ENCODE results near the gene RPL37A. TPM values are rescaled to one million over a fixed set of nuclear protein-coding genes. Genes with fewer than 3 reads are reported as not detected.

RPL37A gene
- total RNA-seq, 2 donors from 2014 or later, result 3,101 to 3,324 TPM

- Mint-ChIP-seq H3K27ac (no peak overlapping the region), H3K36me3 (ENCODE audit: low read depth) (no peaks in the 10 kb centered on the region), H3K27me3 (peaks cover 34% of the 10 kb centered on the region), H3K4me3 (no peak overlapping the region), H3K4me1 (no peaks in the 10 kb centered on the region)
- no peaks in the 10 kb centered on the region for H3K9me3 ChIP-seq (ENCODE audit: control insufficient read depth, low read length, poor library complexity, severe bottlenecking)
- DNase-seq (no peak), ATAC-seq (no peak)
Observed at GRCh38 chr2:216533609-216534008, 35.0 kb downstream of the RPL37A start.

- H3K9me3 ChIP-seq (ENCODE audit: control insufficient read depth, low read length, poor library complexity, severe bottlenecking), result no peaks in the 10 kb centered on the region
- Mint-ChIP-seq H3K27me3 (peaks cover 34% of the 10 kb centered on the region), H3K4me1 (no peaks in the 10 kb centered on the region), H3K36me3 (ENCODE audit: low read depth) (no peaks in the 10 kb centered on the region), H3K4me3 (no peak overlapping the region), H3K27ac (no peak overlapping the region)
- DNase-seq, result no peak
- no peak for ATAC-seq
Observed at GRCh38 chr2:216534809-216535208, 36.2 kb downstream of the RPL37A start.

GRCh38 chr2:216535454-216535995, 36.9 kb downstream of the RPL37A start:
- no peak overlapping the region for H3K27ac Mint-ChIP-seq
- peaks cover 2% of the 10 kb centered on the region for H3K4me1 Mint-ChIP-seq
- H3K9me3 ChIP-seq (ENCODE audit: control insufficient read depth, low read length, poor library complexity, severe bottlenecking), result no peaks in the 10 kb centered on the region
- H3K36me3 Mint-ChIP-seq (ENCODE audit: low read depth), result no peaks in the 10 kb centered on the region
- ATAC-seq (no peak), DNase-seq (no peak)
- H3K4me3 Mint-ChIP-seq, result no peak overlapping the region
- H3K27me3 Mint-ChIP-seq, result peaks cover 34% of the 10 kb centered on the region

GRCh38 chr2:216536734-216537210, 38.1 kb downstream of the RPL37A start:
- Mint-ChIP-seq H3K4me3 (no peak overlapping the region), H3K36me3 (ENCODE audit: low read depth) (no peaks in the 10 kb centered on the region), H3K27ac (no peak overlapping the region), H3K4me1 (peaks cover 2% of the 10 kb centered on the region), H3K27me3 (peaks cover 44% of the 10 kb centered on the region)
- DNase-seq (no peak), ATAC-seq (no peak)
- H3K9me3 ChIP-seq (ENCODE audit: control insufficient read depth, low read length, poor library complexity, severe bottlenecking), result no peaks in the 10 kb centered on the region

- Mint-ChIP-seq H3K27ac (no peak overlapping the region), H3K4me3 (no peak overlapping the region), H3K4me1 (peaks cover 3% of the 10 kb centered on the region), H3K27me3 (peaks cover 44% of the 10 kb centered on the region), H3K36me3 (ENCODE audit: low read depth) (no peaks in the 10 kb centered on the region)
- H3K9me3 ChIP-seq (ENCODE audit: control insufficient read depth, low read length, poor library complexity, severe bottlenecking), result no peaks in the 10 kb centered on the region
- DNase-seq, result no peak
- no peak for ATAC-seq
Observed at GRCh38 chr2:216537366-216537765, 38.7 kb downstream of the RPL37A start.

GRCh38 chr2:216538538-216538937, 39.9 kb downstream of the RPL37A start:
- DNase-seq (no peak), ATAC-seq (no peak)
- no peaks in the 10 kb centered on the region for H3K9me3 ChIP-seq (ENCODE audit: control insufficient read depth, low read length, poor library complexity, severe bottlenecking)
- no peak overlapping the region for H3K27ac Mint-ChIP-seq
- peaks cover 3% of the 10 kb centered on the region for H3K4me1 Mint-ChIP-seq
- H3K36me3 Mint-ChIP-seq (ENCODE audit: low read depth), result no peaks in the 10 kb centered on the region
- peaks cover 43% of the 10 kb centered on the region for H3K27me3 Mint-ChIP-seq
- H3K4me3 Mint-ChIP-seq, result no peak overlapping the region

- no peak for DNase-seq
- ATAC-seq, result no peak
- no peaks in the 10 kb centered on the region for H3K9me3 ChIP-seq (ENCODE audit: control insufficient read depth, low read length, poor library complexity, severe bottlenecking)
- peaks cover 3% of the 10 kb centered on the region for H3K4me1 Mint-ChIP-seq
- H3K36me3 Mint-ChIP-seq (ENCODE audit: low read depth), result no peaks in the 10 kb centered on the region
- H3K27ac Mint-ChIP-seq, result no peak overlapping the region
- peaks cover 40% of the 10 kb centered on the region for H3K27me3 Mint-ChIP-seq
- H3K4me3 Mint-ChIP-seq, result no peak overlapping the region
Observed at GRCh38 chr2:216539120-216539519, 40.5 kb downstream of the RPL37A start.

GRCh38 chr2:216539791-216540241, 41.2 kb downstream of the RPL37A start:
- peaks cover under 1% of the 10 kb centered on the region for H3K36me3 Mint-ChIP-seq (ENCODE audit: low read depth)
- H3K9me3 ChIP-seq (ENCODE audit: control insufficient read depth, low read length, poor library complexity, severe bottlenecking), result no peaks in the 10 kb centered on the region
- H3K27me3 Mint-ChIP-seq, result peaks cover 39% of the 10 kb centered on the region
- peaks cover 3% of the 10 kb centered on the region for H3K4me1 Mint-ChIP-seq
- no peak overlapping the region for H3K27ac Mint-ChIP-seq
- no peak for DNase-seq
- H3K4me3 Mint-ChIP-seq, result no peak overlapping the region
- ATAC-seq, result no peak

GRCh38 chr2:216540920-216541319, 42.3 kb downstream of the RPL37A start:
- peaks cover 44% of the 10 kb centered on the region for H3K27me3 Mint-ChIP-seq
- H3K4me1 Mint-ChIP-seq, result peaks cover 3% of the 10 kb centered on the region
- H3K36me3 Mint-ChIP-seq (ENCODE audit: low read depth), result peaks cover 3% of the 10 kb centered on the region
- no peak for DNase-seq
- H3K27ac Mint-ChIP-seq, result no peak overlapping the region
- no peak overlapping the region for H3K4me3 Mint-ChIP-seq
- H3K9me3 ChIP-seq (ENCODE audit: control insufficient read depth, low read length, poor library complexity, severe bottlenecking), result no peaks in the 10 kb centered on the region
- no peak for ATAC-seq

GRCh38 chr2:216541505-216541904, 42.9 kb downstream of the RPL37A start:
- peaks cover 3% of the 10 kb centered on the region for H3K36me3 Mint-ChIP-seq (ENCODE audit: low read depth)
- ATAC-seq (no peak), DNase-seq (no peak)
- H3K27me3 Mint-ChIP-seq, result peaks cover 40% of the 10 kb centered on the region
- no peak overlapping the region for H3K4me3 Mint-ChIP-seq
- no peak overlapping the region for H3K27ac Mint-ChIP-seq
- no peaks in the 10 kb centered on the region for H3K9me3 ChIP-seq (ENCODE audit: control insufficient read depth, low read length, poor library complexity, severe bottlenecking)
- peaks cover 3% of the 10 kb centered on the region for H3K4me1 Mint-ChIP-seq

GRCh38 chr2:216545359-216545758, 46.7 kb downstream of the RPL37A start:
- H3K9me3 ChIP-seq (ENCODE audit: control insufficient read depth, low read length, poor library complexity, severe bottlenecking), result no peaks in the 10 kb centered on the region
- DNase-seq (no peak), ATAC-seq (no peak)
- H3K27me3 Mint-ChIP-seq, result peaks cover 49% of the 10 kb centered on the region
- no peak overlapping the region for H3K27ac Mint-ChIP-seq
- peaks cover 3% of the 10 kb centered on the region for H3K36me3 Mint-ChIP-seq (ENCODE audit: low read depth)
- peaks cover 2% of the 10 kb centered on the region for H3K4me1 Mint-ChIP-seq
- no peak overlapping the region for H3K4me3 Mint-ChIP-seq

GRCh38 chr2:216546241-216546640, 47.6 kb downstream of the RPL37A start:
- Mint-ChIP-seq H3K4me3 (no peak overlapping the region), H3K27ac (no peak overlapping the region), H3K27me3 (peaks cover 48% of the 10 kb centered on the region), H3K36me3 (ENCODE audit: low read depth) (peaks cover 3% of the 10 kb centered on the region), H3K4me1 (peaks cover 2% of the 10 kb centered on the region)
- no peaks in the 10 kb centered on the region for H3K9me3 ChIP-seq (ENCODE audit: control insufficient read depth, low read length, poor library complexity, severe bottlenecking)
- DNase-seq (no peak), ATAC-seq (no peak)

- Mint-ChIP-seq H3K4me1 (peaks cover 2% of the 10 kb centered on the region), H3K27me3 (peaks cover 50% of the 10 kb centered on the region), H3K36me3 (ENCODE audit: low read depth) (peaks cover 3% of the 10 kb centered on the region), H3K27ac (no peak overlapping the region), H3K4me3 (no peak overlapping the region)
- H3K9me3 ChIP-seq (ENCODE audit: control insufficient read depth, low read length, poor library complexity, severe bottlenecking), result no peaks in the 10 kb centered on the region
- ATAC-seq (no peak), DNase-seq (no peak)
Observed at GRCh38 chr2:216546641-216547403, 48.2 kb downstream of the RPL37A start.

- H3K27me3 Mint-ChIP-seq, result peaks cover 51% of the 10 kb centered on the region
- no peak for ATAC-seq
- no peak overlapping the region for H3K27ac Mint-ChIP-seq
- no peak for DNase-seq
- H3K9me3 ChIP-seq (ENCODE audit: control insufficient read depth, low read length, poor library complexity, severe bottlenecking), result no peaks in the 10 kb centered on the region
- H3K36me3 Mint-ChIP-seq (ENCODE audit: low read depth), result peaks cover 3% of the 10 kb centered on the region
- H3K4me1 Mint-ChIP-seq, result no peaks in the 10 kb centered on the region
- H3K4me3 Mint-ChIP-seq, result no peak overlapping the region
Observed at GRCh38 chr2:216548901-216549331, 50.3 kb downstream of the RPL37A start.

Data from T-helper 17 cell (primary cell).